ENCODE results near the gene BMERB1. TPM values are rescaled to one million over a fixed set of nuclear protein-coding genes. Genes with fewer than 3 reads are reported as not detected.
"Not testable (repeated sequence)": the region's sequence is repeated elsewhere in the genome, so short reads cannot be mapped to it uniquely, and the experiment has no call there.

Gene BMERB1
- total RNA-seq, 1 donor from 2014 or later: 61.4 TPM

GRCh38 chr16:15597822-15598647 lies 163.6 kb downstream of the BMERB1 start:
- DNase-seq (ENCODE audit: missing footprints): no peak
- intact Hi-C loops (cut with DNase I): no loop called here
- ATAC-seq: no peak

DNA sequence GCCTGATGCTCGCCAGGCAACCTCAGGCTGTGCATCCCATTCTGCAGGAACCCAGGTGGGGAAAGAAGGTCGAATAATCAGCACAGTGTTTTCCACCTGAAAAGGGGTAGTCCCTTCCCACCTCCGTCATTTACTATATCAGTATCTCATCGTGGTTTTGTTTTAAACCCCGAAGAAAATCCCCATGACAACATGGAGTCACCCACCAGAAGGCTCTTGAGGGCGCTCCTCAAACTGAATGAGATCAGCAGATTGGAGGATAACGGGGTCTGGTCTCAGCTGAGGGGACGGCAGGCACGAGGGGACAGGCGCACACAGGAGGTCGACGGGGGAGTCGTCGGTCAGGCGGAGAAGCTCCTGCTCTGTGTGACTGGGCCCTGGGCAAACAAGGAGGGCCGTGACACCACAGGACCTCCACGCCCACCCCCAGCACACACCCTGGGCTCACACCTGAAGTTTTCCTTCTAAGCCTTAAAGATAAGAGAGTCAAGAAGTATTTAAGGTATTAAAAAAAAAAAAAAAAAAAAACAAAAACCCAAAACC lies 164.3 kb downstream of the BMERB1 start:
- DNase-seq (ENCODE audit: missing footprints) (no peak), ATAC-seq (no peak)
- intact Hi-C loops (cut with DNase I): no loop called here

- intact Hi-C loops (cut with DNase I): no loop called here
- ATAC-seq (no peak), DNase-seq (ENCODE audit: missing footprints) (no peak)
Measured at GRCh38 chr16:15599303-15600070, 165.1 kb downstream of the BMERB1 start.

DNA sequence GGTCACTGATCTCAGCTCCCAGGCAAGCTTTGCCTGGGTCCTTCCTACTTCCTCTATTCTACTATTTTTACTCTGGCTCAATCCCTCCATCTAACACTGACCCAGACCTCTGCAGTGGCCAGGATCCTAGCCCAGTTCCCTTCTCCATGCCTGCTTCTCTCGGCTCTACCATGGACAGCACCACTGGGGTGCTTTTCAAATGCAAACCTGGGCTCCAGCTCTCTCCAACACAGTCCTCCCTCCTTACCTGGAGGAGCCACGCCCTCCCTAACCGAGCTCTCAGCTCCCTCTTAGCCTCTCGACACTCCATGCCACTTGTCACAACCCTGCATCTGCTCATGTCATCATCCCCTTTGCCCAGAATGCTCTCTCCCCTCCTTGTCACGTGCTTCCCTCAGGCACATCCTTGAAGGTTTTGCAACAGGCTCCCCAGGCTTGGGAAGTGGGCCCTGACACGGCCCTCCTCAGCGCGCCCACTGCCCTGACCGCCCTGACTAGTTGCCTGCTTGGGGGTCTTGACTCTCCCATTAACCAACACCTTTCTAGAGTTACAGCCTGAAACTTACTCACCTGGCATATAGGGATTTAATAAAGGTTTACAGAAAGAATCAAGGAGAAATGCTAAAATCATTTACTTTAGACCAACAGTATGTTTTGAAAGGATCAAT lies 167.0 kb downstream of the BMERB1 start:
- intact Hi-C loops (cut with DNase I): no loop called here
- ATAC-seq (no peak), DNase-seq (ENCODE audit: missing footprints) (no peak)

DNA sequence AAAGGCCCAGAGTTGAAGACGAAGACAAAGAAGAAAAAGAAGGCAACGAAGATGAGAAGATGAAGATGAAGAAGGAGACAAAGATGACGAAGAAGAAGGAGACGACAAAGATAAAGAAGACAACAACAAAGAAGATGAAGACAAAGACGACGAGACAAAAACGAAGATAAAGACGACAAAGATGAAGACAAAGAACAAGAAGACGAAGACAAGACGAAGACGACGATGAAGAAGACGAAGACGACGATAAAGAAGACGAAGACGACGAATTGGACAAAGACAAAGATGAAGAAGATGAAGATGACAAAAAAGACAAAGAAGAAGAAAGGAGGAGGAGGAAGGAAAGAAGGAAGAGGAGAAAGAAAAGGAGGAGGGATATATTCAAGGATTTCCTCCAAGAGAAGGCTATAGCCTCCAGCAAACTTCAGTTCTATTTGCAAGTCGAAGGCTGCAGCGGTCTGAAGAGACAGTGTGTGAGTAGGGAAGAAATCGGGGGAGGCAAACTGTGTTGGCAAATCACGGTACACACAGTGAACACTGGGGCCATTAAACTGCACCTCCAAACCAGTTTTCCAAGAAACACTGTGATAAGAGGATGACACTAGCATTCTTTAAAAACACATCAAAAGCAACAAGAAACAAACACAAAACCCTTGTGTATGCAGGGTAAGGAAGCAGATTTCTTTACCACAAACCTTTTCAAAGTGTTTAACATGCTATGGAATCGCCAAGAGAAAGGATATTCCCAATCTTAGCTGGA lies 168.1 kb downstream of the BMERB1 start:
- ATAC-seq (no peak), DNase-seq (ENCODE audit: missing footprints) (no peak)
- intact Hi-C loops (cut with DNase I): no loop called here

GRCh38 chr16:15604460-15605440 lies 170.4 kb downstream of the BMERB1 start:
- DNase-seq (ENCODE audit: missing footprints): no peak
- no peak for ATAC-seq
- intact Hi-C loops (cut with DNase I): no loop called here

- DNase-seq (ENCODE audit: missing footprints) (no peak), ATAC-seq (no peak)
- intact Hi-C loops (cut with DNase I): no loop called here
Measured at GRCh38 chr16:15605839-15606517, 171.6 kb downstream of the BMERB1 start.

DNA sequence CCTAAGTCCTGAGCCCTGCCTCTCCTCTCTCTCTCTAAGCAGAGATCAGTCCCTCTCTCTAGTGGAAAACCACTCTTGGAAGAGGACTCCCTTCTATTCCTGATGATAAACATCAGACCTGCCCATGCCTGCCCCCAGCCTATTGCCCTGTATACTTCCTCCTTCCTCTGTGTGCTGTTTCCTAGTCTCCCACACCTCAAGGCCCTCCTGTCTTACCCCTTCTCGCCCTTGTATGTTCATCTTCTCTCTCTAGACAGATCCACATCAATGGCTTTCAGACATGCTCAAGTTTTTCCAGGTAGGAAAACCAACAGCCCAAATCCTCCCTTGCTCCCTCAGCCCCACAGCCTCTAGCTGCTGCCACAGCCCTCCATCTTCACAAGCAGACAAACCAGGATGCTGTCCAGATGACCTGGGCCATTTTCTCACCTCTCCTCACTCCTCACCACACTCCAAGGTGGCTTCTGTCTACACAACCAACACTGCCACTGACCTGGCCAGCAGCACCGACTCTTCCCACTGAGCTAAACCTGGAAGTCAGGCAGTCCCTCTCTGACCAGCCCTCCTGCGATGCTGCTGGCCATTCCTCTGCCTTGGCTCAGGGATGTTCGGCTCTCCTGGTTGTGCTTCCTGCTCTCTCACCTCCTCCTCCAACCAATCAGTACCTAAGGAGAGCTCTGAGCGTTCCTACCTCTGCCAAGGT lies 172.3 kb downstream of the BMERB1 start:
- intact Hi-C loops (cut with DNase I): no loop called here
- no peak for DNase-seq (ENCODE audit: missing footprints)
- no peak for ATAC-seq

DNA sequence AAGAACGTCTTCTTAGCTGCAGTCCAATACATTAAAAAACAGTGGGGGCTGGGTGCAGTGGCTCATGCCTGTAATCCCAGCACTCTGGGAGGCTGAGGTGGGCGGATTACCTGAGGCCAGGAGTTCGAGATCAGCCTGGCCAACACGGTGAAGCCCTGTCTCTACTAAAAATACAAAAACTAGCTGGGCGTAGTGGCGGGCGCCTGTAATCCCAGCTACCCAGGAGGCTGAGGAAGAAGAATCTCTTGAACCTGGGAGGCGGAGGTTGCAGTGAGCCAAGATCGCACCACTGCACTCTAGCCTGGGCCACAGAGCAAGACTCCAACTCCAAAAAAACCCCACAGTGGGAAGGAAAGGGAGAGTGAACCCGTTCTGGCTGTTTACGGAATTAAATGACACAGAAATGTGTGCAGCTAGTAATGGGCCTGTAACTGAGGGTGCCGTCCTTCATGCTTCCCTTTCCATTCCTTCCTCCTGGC lies 172.9 kb downstream of the BMERB1 start:
- ATAC-seq; DNase-seq (ENCODE audit: missing footprints); intact Hi-C loops (cut with DNase I): not testable (repeated sequence)

GRCh38 chr16:15607700-15608396 lies 173.5 kb downstream of the BMERB1 start:
- intact Hi-C loops (cut with DNase I): loop anchor here (2.0 kb wide), 1 partner anchor 35 kb away; the partner anchor contains the start of gene MARF1

DNA sequence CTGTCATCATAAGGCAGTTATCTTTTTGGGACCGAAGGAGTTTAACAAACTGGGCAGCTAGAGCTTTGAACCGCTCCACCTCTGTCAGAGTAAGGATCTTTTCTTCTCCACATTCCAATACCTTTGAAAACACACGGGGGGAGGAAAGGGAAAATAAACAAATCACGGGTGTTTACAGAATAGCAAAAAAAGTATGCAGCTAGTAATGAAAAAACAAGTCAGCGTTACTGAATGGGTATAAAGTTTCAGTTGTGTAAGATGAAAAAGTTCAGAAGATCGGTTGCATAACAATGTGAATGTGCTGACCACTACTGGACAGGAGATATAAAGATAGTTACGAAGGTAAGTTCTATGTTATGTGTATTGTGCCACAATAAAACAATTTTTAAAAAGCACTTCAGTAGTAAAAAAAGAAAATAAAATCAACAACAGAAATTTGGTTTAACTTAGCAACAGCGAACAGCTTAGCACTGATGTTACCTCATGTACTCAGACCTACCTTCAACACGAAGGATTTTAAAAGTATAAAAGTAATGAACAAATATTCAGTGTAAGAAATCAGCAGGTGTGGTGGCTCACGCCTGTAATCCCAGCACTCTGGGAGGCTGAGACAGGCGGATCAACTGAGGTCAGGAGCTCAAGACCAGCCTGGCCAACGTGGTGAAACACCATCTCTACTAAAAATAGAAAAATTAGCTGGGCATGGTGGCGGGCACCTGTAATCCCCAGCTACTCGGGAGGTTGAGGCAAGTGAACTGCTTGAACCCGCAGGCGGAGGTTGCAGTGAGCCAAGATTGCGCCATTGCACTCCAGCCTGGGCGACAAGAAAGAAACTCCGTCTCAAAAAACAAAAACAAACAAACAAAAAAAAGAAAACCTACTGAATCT lies 174.3 kb downstream of the BMERB1 start:
- ATAC-seq (no peak), DNase-seq (ENCODE audit: missing footprints) (no peak)
- intact Hi-C loops (cut with DNase I): loop anchor here (2.0 kb wide), 1 partner anchor 34 kb away; the partner anchor contains the start of gene MARF1

More at GRCh38 chr16:15607700-15608396, 173.5 kb downstream of the BMERB1 start:
- peak; percentile 78 for DNase-seq (ENCODE audit: missing footprints)
- peak; percentile 98 for ATAC-seq

GRCh38 chr16:15609286-15609649 lies 174.9 kb downstream of the BMERB1 start:
- DNase-seq (ENCODE audit: missing footprints) (no peak), ATAC-seq (no peak)
- intact Hi-C loops (cut with DNase I): loop anchor here (2.0 kb wide), 1 partner anchor 34 kb away; the partner anchor contains the start of gene MARF1

DNA sequence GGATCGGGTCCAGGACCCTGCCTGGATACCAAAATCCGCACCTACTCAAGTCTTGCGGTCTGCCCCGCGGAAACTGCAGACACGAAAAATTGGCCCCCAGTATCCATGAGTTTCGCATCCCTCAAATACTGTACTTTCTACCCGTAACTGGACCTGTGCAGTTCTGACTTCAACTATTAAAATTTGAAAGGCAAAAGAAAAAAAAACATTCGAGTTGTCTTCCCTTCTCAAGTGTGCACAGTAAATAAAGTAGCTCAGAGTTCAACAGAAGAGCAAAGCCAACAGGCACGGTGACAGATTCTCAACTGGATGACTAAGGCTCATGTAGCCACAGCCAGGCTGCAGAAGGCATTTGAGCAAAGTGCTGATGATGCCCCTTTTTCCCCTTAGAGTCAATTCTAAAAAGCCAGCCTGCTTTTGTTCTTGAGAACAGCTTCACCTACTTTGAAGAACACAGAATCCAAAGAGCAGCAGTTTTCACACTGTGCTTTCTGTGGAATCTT lies 176.0 kb downstream of the BMERB1 start:
- ATAC-seq (no peak), DNase-seq (ENCODE audit: missing footprints) (no peak)
- intact Hi-C loops (cut with DNase I): no loop called here

DNA sequence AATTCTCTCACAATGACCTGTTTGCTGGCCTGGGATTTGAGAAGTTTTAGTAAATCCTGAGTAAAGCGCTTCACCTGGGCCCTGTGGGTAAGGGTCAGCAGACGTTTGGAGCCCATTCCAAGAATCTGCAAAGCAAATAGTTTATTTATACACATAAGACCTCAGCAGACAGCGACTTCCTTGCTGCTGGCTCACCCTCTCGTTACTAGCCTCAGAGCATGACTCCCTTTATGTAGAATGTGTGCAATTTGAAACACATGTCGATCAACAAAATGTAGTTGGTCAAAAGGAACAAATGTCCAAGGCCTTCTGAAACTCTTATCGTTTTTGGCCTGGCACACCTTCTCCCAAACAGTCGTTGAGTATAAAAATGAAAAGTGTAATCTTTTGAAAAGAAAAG lies 177.2 kb downstream of the BMERB1 start:
- DNase-seq (ENCODE audit: missing footprints): no peak
- ATAC-seq: no peak
- intact Hi-C loops (cut with DNase I): no loop called here

Data from Right ventricle myocardium inferior (tissue), 1 donor.